ENCODE measurements around the gene FAM118A. TPM values are rescaled to one million over a fixed set of nuclear protein-coding genes. Genes with fewer than 3 reads are reported as not detected.

FAM118A gene
- total and polyA plus RNA-seq, 9 of the 15 experiments (the other 6 are each of a cell fraction or from before 2014, with no cell fraction given), result 17.0 to 223 (median 59.4) TPM

- TF ChIP-seq HMBOX1 (IDR thresholded peaks at IDR 0.05), result no peak
- no peak for TF ChIP-seq SREBF1 (IDR thresholded peaks at IDR 0.05; ENCODE audit: borderline replicate concordance, low read depth, low read length)
- TF ChIP-seq CBFA2T2 (conservative IDR thresholded peaks at IDR 0.05), result no peak
- no peak for TF ChIP-seq ZNF785 (CRISPR knock-in tag; IDR thresholded peaks at IDR 0.05)
- no peak for TF ChIP-seq FOXK2 (conservative IDR thresholded peaks at IDR 0.05 in 1 of 2, IDR thresholded peaks at IDR 0.05 in 1 of 2; ENCODE audit: low read depth in 2 of 2)
- TF ChIP-seq SRSF7 (optimal IDR thresholded peaks at IDR 0.05; ENCODE audit: low read depth, low read length), result no peak
- no peak for TF ChIP-seq ZNF311 (CRISPR knock-in tag; IDR thresholded peaks at IDR 0.05)
Measured at GRCh38 chr22:45262931-45263462, 46.7 kb upstream of the FAM118A start (continued).

GRCh38 chr22:45263463-45264269 is 46.1 kb upstream of the FAM118A start:
- Histone ChIP-seq H3K9me3 (replicated peaks; ENCODE audit: control insufficient read depth, insufficient read depth, low read depth, low read length) (no peaks in the 10 kb centered on the region), H3K9me1 (ENCODE audit: control insufficient read depth, insufficient read depth, low read length) (no peaks in the 10 kb centered on the region), H3K27me3 (ENCODE audit: control insufficient read depth in 2 of 2, insufficient read depth in 2 of 2, low read length in 2 of 2) (peaks cover 0 to 18% of the 10 kb centered on the region in 2 experiments; a peak in 3 of 5 replicates), H3K4me2 (ENCODE audit: insufficient read depth, low read length) (no peak overlapping the region), H4K20me1 (replicated peaks; ENCODE audit: control insufficient read depth, insufficient read depth, low read length) (no peaks in the 10 kb centered on the region), H3K9ac (ENCODE audit: insufficient read depth in 1 of 2, low read depth in 2 of 2, low read length in 2 of 2) (peak overlapping the region in 1 of 2 experiments; percentile 28; a peak in 1 of 4 replicates), H3K27ac (ENCODE audit: extremely low read depth, low read depth, low read length) (no peak overlapping the region), H3K4me3 (no peak overlapping the region), H3K79me2 (ENCODE audit: control insufficient read depth, insufficient read depth, low read length) (no peaks in the 10 kb centered on the region), H3K4me1 (replicated peaks in 1 of 2; ENCODE audit: control insufficient read depth in 2 of 2, insufficient read depth in 2 of 2, low read length in 2 of 2) (peaks cover 5 to 15% of the 10 kb centered on the region in 2 experiments; a peak in 3 of 5 replicates), H2AFZ (ENCODE audit: low read depth, low read length) (peak overlapping the region; percentile 86), H3K36me3 (ENCODE audit: control insufficient read depth, insufficient read depth, low read length) (no peaks in the 10 kb centered on the region)
- FAIRE-seq (peak; percentile 76), ATAC-seq (peak; percentile 98), DNase-seq (ENCODE audit: extremely low read depth in 1 of 4, low spot score in 3 of 4) (peak; percentile 58 to 77 (median 68))
- in situ Hi-C loops (cut with MboI) (no loop called here), intact Hi-C loops (cut with micrococcal nuclease) (loop anchor here (1.0 kb wide), 1 partner anchor 162 kb away; no protein-coding TSS in a partner anchor)
- 4% methylated on average over 13 of the region's 17 CpGs for WGBS (ENCODE audit: insufficient coverage, low coverage, missing lambda C conversion rate)
- ChIA-PET POLR2A (no interaction called here), CTCF (ENCODE audit: low intra/inter-chr PET ratio) (interaction anchor here (0.5 kb wide), 1 partner anchor 175 kb away, joined by 3 read pairs; no protein-coding TSS in a partner anchor)
- no TSS peak for BruUV-seq (replicated peaks)
- TF ChIP-seq EP400 (IDR thresholded peaks at IDR 0.05) (peak; percentile 30; the same call in 1 of the 2 replicates), ZNF407 (IDR thresholded peaks at IDR 0.05; ENCODE audit: low read depth) (no peak), CXXC5 (CRISPR knock-in tag; IDR thresholded peaks at IDR 0.05) (0 out of 2 replicates have a peak, but pooled peaks have one; percentile 17), CCAR2 (IDR thresholded peaks at IDR 0.05; ENCODE audit: low read depth, low read length) (no peak)

Measured in K562 (cell line).